Measurements from ENCODE around the gene CCSER1.

The CCSER1 gene

DNA sequence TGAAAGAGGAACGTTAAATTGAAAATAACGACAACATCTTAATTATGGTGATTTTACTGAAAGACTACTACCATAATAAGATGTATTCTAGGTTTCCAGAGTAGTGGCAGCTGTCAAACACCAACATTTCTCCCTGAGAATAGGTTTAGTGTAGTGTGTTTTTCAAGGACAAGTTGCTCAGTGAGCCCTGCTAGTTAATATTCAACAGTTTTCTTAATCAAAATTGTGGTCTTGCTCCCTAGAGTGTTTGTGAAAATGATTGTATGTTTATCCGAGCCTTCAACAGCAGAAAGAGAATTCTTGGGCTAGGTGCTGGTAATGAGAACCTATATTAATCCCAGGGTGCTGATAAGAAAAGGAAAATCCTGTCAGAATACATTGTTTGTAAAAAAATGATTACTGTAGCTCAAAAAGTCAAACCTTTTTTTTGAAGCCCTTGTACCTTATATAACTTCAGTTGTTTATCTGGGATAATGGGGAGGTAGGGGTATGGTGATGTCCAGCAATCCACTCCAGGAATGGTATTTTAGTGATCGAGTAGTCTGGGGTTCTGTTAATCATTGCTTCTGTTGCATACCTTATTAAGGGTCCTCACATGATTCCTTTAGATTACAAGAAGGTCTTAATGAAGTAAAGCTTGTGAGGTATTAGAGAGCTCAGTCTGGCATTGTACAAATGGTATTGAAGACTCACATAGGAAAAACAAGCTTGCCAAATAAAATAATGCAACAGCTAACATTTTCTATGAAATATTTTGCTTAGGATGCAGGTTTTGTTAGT is 110.7 kb downstream of the CCSER1 start:
- no peak overlapping the region for H3K4me3 ChIP-seq (ENCODE audit: low read depth, low read length)
- in situ Hi-C loops (cut with HindIII; ENCODE audit: low sequenced_read_pairs), result no loop called here
- DNase-seq (ENCODE audit: low read depth, low spot score), result no peak
- TF ChIP-seq, protein P1, sequence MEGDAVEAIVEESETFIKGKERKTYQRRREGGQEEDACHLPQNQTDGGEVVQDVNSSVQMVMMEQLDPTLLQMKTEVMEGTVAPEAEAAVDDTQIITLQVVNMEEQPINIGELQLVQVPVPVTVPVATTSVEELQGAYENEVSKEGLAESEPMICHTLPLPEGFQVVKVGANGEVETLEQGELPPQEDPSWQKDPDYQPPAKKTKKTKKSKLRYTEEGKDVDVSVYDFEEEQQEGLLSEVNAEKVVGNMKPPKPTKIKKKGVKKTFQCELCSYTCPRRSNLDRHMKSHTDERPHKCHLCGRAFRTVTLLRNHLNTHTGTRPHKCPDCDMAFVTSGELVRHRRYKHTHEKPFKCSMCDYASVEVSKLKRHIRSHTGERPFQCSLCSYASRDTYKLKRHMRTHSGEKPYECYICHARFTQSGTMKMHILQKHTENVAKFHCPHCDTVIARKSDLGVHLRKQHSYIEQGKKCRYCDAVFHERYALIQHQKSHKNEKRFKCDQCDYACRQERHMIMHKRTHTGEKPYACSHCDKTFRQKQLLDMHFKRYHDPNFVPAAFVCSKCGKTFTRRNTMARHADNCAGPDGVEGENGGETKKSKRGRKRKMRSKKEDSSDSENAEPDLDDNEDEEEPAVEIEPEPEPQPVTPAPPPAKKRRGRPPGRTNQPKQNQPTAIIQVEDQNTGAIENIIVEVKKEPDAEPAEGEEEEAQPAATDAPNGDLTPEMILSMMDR (IDR thresholded peaks at IDR 0.05; ENCODE audit: low read depth, low read length), result no peak

GRCh38 chr4:90240333-90240732 is 113.1 kb downstream of the CCSER1 start:
- DNase-seq (ENCODE audit: low read depth, low spot score), result no peak
- TF ChIP-seq, protein P1 (IDR thresholded peaks at IDR 0.05; ENCODE audit: low read depth, low read length), result no peak
- no peak overlapping the region for H3K4me3 ChIP-seq (ENCODE audit: low read depth, low read length)
- in situ Hi-C loops (cut with HindIII; ENCODE audit: low sequenced_read_pairs), result no loop called here

DNA sequence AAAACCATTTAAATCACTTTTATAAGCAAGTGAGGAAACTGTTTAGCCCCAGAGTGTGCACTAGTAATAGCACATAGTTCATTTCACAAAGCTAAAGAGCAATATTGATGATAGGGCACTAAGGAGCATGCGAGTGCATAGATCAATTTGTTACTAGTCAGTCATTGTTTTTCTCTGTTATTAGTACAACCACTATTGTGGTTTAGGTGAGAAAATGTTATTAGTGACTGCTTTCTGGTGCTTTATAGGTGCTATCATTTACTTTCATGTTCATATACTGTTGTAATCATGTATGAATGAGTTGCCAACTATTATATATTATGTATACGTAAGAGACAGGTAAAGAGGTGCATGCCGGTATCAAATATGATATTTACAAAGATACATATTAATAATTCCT is 113.8 kb downstream of the CCSER1 start:
- in situ Hi-C loops (cut with HindIII; ENCODE audit: low sequenced_read_pairs), result no loop called here
- TF ChIP-seq, protein P1 (IDR thresholded peaks at IDR 0.05; ENCODE audit: low read depth, low read length), result no peak
- H3K4me3 ChIP-seq (ENCODE audit: low read depth, low read length), result no peak overlapping the region
- no peak for DNase-seq (ENCODE audit: low read depth, low spot score)

- no peak for DNase-seq (ENCODE audit: low read depth, low spot score)
- TF ChIP-seq, protein P1 (IDR thresholded peaks at IDR 0.05; ENCODE audit: low read depth, low read length), result no peak
- no peak overlapping the region for H3K4me3 ChIP-seq (ENCODE audit: low read depth, low read length)
- in situ Hi-C loops (cut with HindIII; ENCODE audit: low sequenced_read_pairs), result no loop called here
These were observed 118.6 kb downstream of the CCSER1 start for GRCh38 chr4:90245837-90246236.

GRCh38 chr4:90246816-90247215 is 119.6 kb downstream of the CCSER1 start:
- DNase-seq (ENCODE audit: low read depth, low spot score), result no peak
- TF ChIP-seq, protein P1 (IDR thresholded peaks at IDR 0.05; ENCODE audit: low read depth, low read length), result no peak
- H3K4me3 ChIP-seq (ENCODE audit: low read depth, low read length), result no peak overlapping the region
- in situ Hi-C loops (cut with HindIII; ENCODE audit: low sequenced_read_pairs), result no loop called here

- TF ChIP-seq, protein P1 (IDR thresholded peaks at IDR 0.05; ENCODE audit: low read depth, low read length), result no peak
- no peak overlapping the region for H3K4me3 ChIP-seq (ENCODE audit: low read depth, low read length)
- in situ Hi-C loops (cut with HindIII; ENCODE audit: low sequenced_read_pairs), result no loop called here
- DNase-seq (ENCODE audit: low read depth, low spot score), result no peak
These were observed 127.2 kb downstream of the CCSER1 start for GRCh38 chr4:90254357-90254756.

Data from astrocyte of the spinal cord (primary cell).